NCI-H1092 (cell line): ENCODE measurements around the gene EFCAB3.
"Not testable (repeated sequence)": the region's sequence is repeated elsewhere in the genome, so short reads cannot be mapped to it uniquely, and the experiment has no call there.

Experiments used
- DNase-seq: peaks from one replicate; lab custom pipeline; 2025; lab: John Stamatoyannopoulos, UW

Gene EFCAB3

DNA sequence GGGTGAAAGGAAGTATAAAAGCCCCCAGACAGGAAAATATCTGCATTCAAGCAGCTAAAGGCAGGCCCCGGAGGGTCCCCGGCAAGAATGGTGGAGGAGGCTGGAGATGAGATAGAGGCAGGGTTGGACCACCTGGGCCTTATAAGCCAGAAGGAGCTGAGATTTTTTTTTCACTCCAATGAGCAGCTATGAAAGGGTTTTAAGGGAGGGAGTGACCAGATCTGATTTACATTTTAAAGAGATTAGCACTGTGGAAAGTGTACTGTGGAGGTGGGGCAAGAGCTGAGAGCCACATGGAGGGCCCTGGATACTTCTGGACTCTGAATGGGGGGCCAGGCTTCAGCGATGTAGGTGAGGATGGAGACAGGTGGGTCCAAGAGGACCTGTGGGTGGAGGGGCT, 84.1 kb downstream of the EFCAB3 start:
- DNase-seq = not testable (repeated sequence)

DNA sequence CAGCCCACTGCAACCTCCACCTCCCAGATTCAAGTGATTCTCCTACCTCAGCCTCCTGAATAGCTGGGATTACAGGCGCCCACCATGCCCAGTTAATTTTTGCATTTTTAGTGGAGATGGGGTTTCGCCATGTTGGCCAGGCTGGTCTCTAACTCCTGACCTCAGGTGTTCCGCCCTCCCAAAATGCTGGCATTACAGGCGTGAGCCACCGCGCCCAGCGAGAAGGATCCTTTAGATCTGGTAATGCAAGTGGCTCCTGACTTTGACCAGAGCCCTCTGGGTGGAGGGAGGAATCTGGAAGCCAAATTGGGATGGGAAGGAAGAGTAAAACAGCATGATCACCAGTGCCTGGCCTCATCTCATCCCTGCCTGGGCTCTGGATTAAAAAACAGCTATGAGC, 84.9 kb downstream of the EFCAB3 start:
- DNase-seq = not testable (repeated sequence)
